Measurements from ENCODE around the gene CDH19.
"Not testable (repeated sequence)": the region's sequence is repeated elsewhere in the genome, so short reads cannot be mapped to it uniquely, and the experiment has no call there.

The CDH19 gene

DNA sequence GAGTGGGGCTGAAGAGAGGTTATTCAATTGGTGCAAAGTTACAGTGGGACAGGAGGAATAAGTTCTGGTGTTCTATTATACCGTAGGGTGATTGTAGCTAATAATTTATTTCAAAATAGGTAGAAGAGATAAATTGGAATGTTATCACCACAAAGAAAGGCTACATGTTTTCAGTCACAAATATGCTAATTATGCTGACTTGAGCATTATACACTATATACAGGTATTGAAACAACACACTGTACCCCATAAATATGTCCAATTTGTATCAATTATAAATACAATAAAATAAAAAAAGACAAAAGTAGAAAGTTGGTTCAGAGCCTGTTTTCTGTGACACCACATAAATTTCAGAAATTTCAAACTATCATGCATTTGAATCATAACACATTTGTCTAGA is 97.7 kb downstream of the CDH19 start:
- TF ChIP-seq, protein P1, sequence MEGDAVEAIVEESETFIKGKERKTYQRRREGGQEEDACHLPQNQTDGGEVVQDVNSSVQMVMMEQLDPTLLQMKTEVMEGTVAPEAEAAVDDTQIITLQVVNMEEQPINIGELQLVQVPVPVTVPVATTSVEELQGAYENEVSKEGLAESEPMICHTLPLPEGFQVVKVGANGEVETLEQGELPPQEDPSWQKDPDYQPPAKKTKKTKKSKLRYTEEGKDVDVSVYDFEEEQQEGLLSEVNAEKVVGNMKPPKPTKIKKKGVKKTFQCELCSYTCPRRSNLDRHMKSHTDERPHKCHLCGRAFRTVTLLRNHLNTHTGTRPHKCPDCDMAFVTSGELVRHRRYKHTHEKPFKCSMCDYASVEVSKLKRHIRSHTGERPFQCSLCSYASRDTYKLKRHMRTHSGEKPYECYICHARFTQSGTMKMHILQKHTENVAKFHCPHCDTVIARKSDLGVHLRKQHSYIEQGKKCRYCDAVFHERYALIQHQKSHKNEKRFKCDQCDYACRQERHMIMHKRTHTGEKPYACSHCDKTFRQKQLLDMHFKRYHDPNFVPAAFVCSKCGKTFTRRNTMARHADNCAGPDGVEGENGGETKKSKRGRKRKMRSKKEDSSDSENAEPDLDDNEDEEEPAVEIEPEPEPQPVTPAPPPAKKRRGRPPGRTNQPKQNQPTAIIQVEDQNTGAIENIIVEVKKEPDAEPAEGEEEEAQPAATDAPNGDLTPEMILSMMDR (IDR thresholded peaks at IDR 0.05; ENCODE audit: low read depth, low read length), result no peak

DNA sequence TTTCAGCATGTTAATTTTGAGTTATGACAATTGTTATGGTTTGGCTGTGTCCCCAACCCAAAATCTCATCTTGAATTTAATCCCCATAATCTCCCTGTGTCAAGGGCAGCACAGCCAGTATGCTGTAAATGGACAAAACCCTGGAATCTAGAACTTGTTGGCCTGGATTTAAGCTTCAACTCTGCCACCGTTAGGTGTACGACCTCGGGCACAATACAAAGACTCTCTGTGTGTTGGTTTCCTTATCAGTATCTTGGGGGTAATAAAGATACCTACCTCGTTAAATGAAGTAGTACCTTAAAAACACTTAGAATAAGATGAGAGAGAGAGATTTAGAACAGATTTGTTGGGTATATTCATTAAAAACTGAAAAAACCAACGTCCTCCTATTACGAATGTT is 106.5 kb downstream of the CDH19 start:
- no peak overlapping the region for H3K4me3 ChIP-seq (replicated peaks in 1 of 2; ENCODE audit: low read depth in 2 of 2, low read length in 2 of 2)
- DNase-seq (ENCODE audit: low read depth in 2 of 2), result no peak
- TF ChIP-seq, protein P1 (IDR thresholded peaks at IDR 0.05; ENCODE audit: low read depth, low read length), result no peak

More for the DNA sequence above, 97.7 kb downstream of the CDH19 start:
- H3K4me3 ChIP-seq (replicated peaks in 1 of 2; ENCODE audit: low read depth in 2 of 2, low read length in 2 of 2), result no peak overlapping the region
- DNase-seq (ENCODE audit: low read depth in 2 of 2), result no peak

DNA sequence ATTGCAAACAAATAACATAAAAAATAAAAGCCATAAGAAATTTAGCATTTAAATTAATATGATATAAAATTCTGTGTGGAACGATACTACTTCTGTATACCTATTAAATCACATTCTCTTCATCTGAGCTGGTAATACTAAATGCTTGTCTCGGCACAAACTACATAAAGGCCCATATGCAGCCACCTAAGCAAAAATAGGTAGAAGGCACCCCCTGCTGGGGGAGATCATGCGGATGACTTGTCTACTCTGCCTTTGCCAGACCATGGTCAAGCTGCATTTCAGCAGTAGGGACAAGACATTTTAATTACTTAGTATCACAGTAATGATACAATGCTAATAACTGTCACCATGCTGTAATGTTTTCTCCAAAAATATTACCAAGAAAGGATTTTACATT is 108.0 kb downstream of the CDH19 start:
- DNase-seq (ENCODE audit: low read depth in 2 of 2), result peak; percentile 20 to 60
- no peak overlapping the region for H3K4me3 ChIP-seq (replicated peaks in 1 of 2; ENCODE audit: low read depth in 2 of 2, low read length in 2 of 2)
- TF ChIP-seq, protein P1 (IDR thresholded peaks at IDR 0.05; ENCODE audit: low read depth, low read length), result peak; percentile 32

DNA sequence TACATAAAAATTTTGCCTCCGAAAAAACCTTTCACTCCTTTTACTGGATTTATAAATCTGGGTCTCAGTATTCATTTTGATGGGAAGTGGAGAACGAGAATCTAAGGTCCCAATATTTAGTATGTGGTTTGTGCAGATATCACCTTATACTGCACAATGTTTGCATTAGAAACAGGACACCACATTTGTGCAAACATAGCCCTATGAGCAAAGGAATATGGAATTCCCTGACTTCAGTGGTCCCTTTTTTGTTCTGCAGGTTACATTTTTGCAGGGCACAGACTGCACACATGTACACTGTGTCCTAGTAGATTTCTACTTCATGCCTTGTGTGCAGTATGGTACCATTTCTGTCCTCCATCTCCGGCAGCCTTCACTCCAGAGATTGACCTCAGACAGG is 130.0 kb downstream of the CDH19 start:
- no peak for DNase-seq (ENCODE audit: low read depth in 2 of 2)
- TF ChIP-seq, protein P1 (IDR thresholded peaks at IDR 0.05; ENCODE audit: low read depth, low read length), result no peak
- H3K4me3 ChIP-seq (replicated peaks in 1 of 2; ENCODE audit: low read depth in 2 of 2, low read length in 2 of 2), result no peak overlapping the region

DNA sequence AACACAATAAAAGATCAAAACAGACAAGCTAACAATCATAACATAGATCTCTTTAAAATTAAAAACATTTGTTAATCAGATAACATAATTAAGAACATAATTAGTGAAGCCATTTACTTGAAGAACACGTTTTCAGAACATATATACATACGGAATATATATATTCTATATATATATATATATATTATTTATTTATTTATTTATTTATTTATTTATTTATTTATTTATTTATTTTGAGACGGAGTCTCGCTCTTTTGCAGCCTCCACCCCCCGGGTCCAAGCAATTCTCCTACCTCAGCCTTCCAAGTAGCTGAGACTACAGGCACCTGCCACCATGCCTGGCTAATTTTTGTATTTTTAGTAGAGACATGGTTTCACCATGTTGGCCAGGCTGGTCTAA is 137.7 kb downstream of the CDH19 start:
- not testable (repeated sequence) for H3K4me3 ChIP-seq (replicated peaks in 1 of 2; ENCODE audit: low read depth in 2 of 2, low read length in 2 of 2)

DNA sequence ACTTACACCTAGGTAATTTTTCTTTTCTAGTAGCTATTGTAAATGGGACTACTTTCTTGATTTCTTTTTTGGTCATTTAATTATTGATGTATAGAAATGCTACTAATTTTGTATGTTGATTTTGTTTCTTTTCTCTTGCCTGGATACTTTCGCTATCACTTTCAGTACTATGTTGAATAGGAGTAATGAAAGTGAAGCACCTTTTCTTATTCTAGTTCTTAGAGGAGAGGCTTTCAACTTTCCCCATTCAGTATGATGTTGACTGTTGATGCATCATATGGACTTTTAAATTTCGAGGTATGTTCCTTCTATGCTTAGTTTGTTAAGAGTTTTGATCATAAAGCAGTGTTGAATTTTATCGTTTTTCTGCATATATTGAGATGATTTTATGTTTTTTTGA is 142.5 kb downstream of the CDH19 start:
- TF ChIP-seq, protein P1 (IDR thresholded peaks at IDR 0.05; ENCODE audit: low read depth, low read length), result no peak
- DNase-seq (ENCODE audit: low read depth in 2 of 2), result no peak
- H3K4me3 ChIP-seq (replicated peaks in 1 of 2; ENCODE audit: low read depth in 2 of 2, low read length in 2 of 2), result no peak overlapping the region

More for the DNA sequence above, 137.7 kb downstream of the CDH19 start:
- DNase-seq (ENCODE audit: low read depth in 2 of 2), result not testable (repeated sequence)

DNA sequence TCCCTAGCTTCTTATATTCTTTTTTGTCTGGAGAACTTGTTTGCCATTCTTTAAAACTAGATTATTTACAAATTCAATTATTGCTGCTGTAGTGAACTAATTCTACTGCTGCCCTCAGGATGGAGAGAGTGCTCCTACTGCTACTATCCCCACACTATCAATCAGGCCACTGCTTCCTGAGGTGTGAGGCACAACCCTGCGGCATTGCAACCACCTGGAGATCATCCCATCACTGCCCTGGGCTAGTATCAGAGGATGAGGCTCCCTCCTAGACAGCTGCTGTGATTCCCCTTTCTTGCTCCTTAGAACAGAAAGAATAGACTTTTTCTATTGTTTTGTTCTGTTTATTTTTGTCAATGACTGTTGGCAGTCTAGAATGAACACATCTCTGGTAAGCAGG is 146.6 kb downstream of the CDH19 start:
- H3K4me3 ChIP-seq (replicated peaks in 1 of 2; ENCODE audit: low read depth in 2 of 2, low read length in 2 of 2), result no peak overlapping the region
- no peak for DNase-seq (ENCODE audit: low read depth in 2 of 2)
- TF ChIP-seq, protein P1 (IDR thresholded peaks at IDR 0.05; ENCODE audit: low read depth, low read length), result no peak

Data from cardiac fibroblast (primary cell).